CD8-positive, alpha-beta memory T cell (primary cell): Measurements from ENCODE around the gene LXN. TPM values are rescaled to one million over a fixed set of nuclear protein-coding genes. Genes with fewer than 3 reads are reported as not detected.
"Not testable (repeated sequence)": the region's sequence is repeated elsewhere in the genome, so short reads cannot be mapped to it uniquely, and the experiment has no call there.

Experiments used
- CTCF ChIA-PET: fragments of 350-600 bp; sonication (Branson Sonifier 250); formaldehyde crosslinking; loops from one replicate; lab custom pipeline; 2021; ENCODE audit warnings: antibody characterized with exemption; lab: Charles Lee
- POLR2A ChIA-PET: fragments of 350-600 bp; sonication (Branson Sonifier 250); formaldehyde crosslinking; loops from one replicate; lab custom pipeline; 2021; ENCODE audit warnings: antibody characterized with exemption; lab: Charles Lee
- DNase-seq, 5 donors: peaks; one replicate each; pipeline versions ENCODE4 v3.0.0 to v3.0.0-alpha.2; 2020 to 2022; ENCODE audit warnings: mixed read lengths in 1 of 5
- H3K27ac ChIP-seq: one replicate; pipeline ENCODE4 v1.7.0; 2013; ENCODE audit warnings: low read depth, mild to moderate bottlenecking, low read length, moderate library complexity
- H3K27me3 ChIP-seq: 2 replicates; pipeline ENCODE4 v1.7.0; 2013; ENCODE audit warnings: low read length, mild to moderate bottlenecking; ENCODE audit not compliant: insufficient read depth, poor library complexity, severe bottlenecking
- H3K36me3 ChIP-seq: 2 replicates; pipeline ENCODE4 v1.7.0; 2013; ENCODE audit warnings: mild to moderate bottlenecking, low read length, moderate library complexity; ENCODE audit not compliant: insufficient read depth
- H3K4me1 ChIP-seq: 2 replicates; pipeline ENCODE4 v1.7.0; 2013; ENCODE audit warnings: mild to moderate bottlenecking, low read length, moderate library complexity; ENCODE audit not compliant: insufficient read depth
- H3K4me3 ChIP-seq: 2 replicates; pipeline ENCODE4 v1.7.0; 2013; ENCODE audit warnings: mild to moderate bottlenecking, low read length
- H3K9me3 ChIP-seq: 2 replicates; pipeline ENCODE4 v1.7.0; 2013; ENCODE audit warnings: mild to moderate bottlenecking, low read length
- H3K27ac Mint-ChIP-seq, 8 donors: one replicate each; pipeline ENCODE4 v1.8.0; 2020 to 2021; ENCODE audit warnings: mixed read lengths in 8 of 8, mild to moderate bottlenecking in 6 of 8, inconsistent platforms in 3 of 8, moderate library complexity in 3 of 8
- H3K27me3 Mint-ChIP-seq, 2 donors: one replicate each; pipeline ENCODE4 v1.8.0; 2020 to 2021; ENCODE audit warnings: mixed read lengths in 2 of 2, mild to moderate bottlenecking in 1 of 2, moderate library complexity in 1 of 2
- H3K36me3 Mint-ChIP-seq, 3 donors: one replicate each; pipeline ENCODE4 v1.8.0; 2020 to 2021; ENCODE audit warnings: mixed read lengths in 3 of 3, inconsistent platforms in 1 of 3, mild to moderate bottlenecking in 1 of 3
- H3K4me1 Mint-ChIP-seq, 3 donors: one replicate each; pipeline ENCODE4 v1.8.0; 2020 to 2021; ENCODE audit warnings: mixed read lengths in 3 of 3, inconsistent platforms in 1 of 3, mild to moderate bottlenecking in 1 of 3
- H3K4me3 Mint-ChIP-seq, 7 donors: one replicate each; pipeline ENCODE4 v1.8.0; 2020 to 2021; ENCODE audit warnings: mixed read lengths in 7 of 7, mild to moderate bottlenecking in 6 of 7, moderate library complexity in 4 of 7, inconsistent platforms in 2 of 7
- H3K9me3 Mint-ChIP-seq, 5 donors: one replicate each; pipeline ENCODE4 v1.8.0; 2020 to 2022; ENCODE audit warnings: mixed read lengths in 5 of 5, mild to moderate bottlenecking in 3 of 5, moderate library complexity in 2 of 5, inconsistent platforms in 1 of 5
- polyA plus RNA-seq: library from polyadenylated mRNA; unstranded; fragments of 300-500 nt; fragmentation: Illumina TruSeq; gene quantifications from one replicate; pipeline ENCODE4 v1.2.3, GENCODE V29; 2021
- total RNA-seq, 2 experiments: library from RNA; stranded (reverse); gene quantifications; one replicate each; pipeline ENCODE4 v1.2.3, GENCODE V29; 2021

LXN gene
- total and polyA plus RNA-seq, 3 experiments from 2014 or later = 4.7 to 10.7 (median 5.3) TPM

- H3K9me3 Mint-ChIP-seq, H3K4me3 Mint-ChIP-seq, H3K36me3 ChIP-seq, POLR2A ChIA-PET, DNase-seq, H3K27me3 Mint-ChIP-seq, H3K4me1 Mint-ChIP-seq, H3K4me1 ChIP-seq, H3K9me3 ChIP-seq, CTCF ChIA-PET, H3K27ac ChIP-seq, H3K4me3 ChIP-seq, H3K27me3 ChIP-seq: not testable (repeated sequence)
- peak overlapping the region in 1 of 8 donors; percentile 81 for H3K27ac Mint-ChIP-seq
- peaks cover 34 to 68% (median 36%) of the 10 kb centered on the region in 3 donors for H3K36me3 Mint-ChIP-seq
Measured at GRCh38 chr3:158693866-158694456, 21.5 kb upstream of the LXN start.

- peaks cover 0 to 2% (median 0%) of the 10 kb centered on the region in 3 donors for H3K4me1 Mint-ChIP-seq
- ChIA-PET CTCF (no interaction called here), POLR2A (no interaction called here)
- Histone ChIP-seq H3K27ac (no peak overlapping the region), H3K9me3 (no peaks in the 10 kb centered on the region), H3K36me3 (peaks cover 10% of the 10 kb centered on the region), H3K4me1 (no peaks in the 10 kb centered on the region), H3K27me3 (no peaks in the 10 kb centered on the region), H3K4me3 (no peak overlapping the region)
- H3K4me3 Mint-ChIP-seq = no peak overlapping the region
- H3K27ac Mint-ChIP-seq = no peak overlapping the region
- H3K9me3 Mint-ChIP-seq = no peaks in the 10 kb centered on the region
- no peaks in the 10 kb centered on the region for H3K27me3 Mint-ChIP-seq
- peaks cover 7 to 60% (median 18%) of the 10 kb centered on the region in 3 donors for H3K36me3 Mint-ChIP-seq
- no peak for DNase-seq
Measured at GRCh38 chr3:158685159-158685558, 12.7 kb upstream of the LXN start.

- POLR2A ChIA-PET = no interaction called here
- no peaks in the 10 kb centered on the region for H3K9me3 ChIP-seq
- Mint-ChIP-seq H3K36me3 (peaks cover 2 to 62% (median 14%) of the 10 kb centered on the region in 3 donors), H3K4me1 (no peaks in the 10 kb centered on the region), H3K27ac (peak overlapping the region in 1 of 8 donors; percentile 40), H3K4me3 (no peak overlapping the region), H3K9me3 (no peaks in the 10 kb centered on the region), H3K27me3 (no peaks in the 10 kb centered on the region)
- H3K27me3 ChIP-seq = no peaks in the 10 kb centered on the region
- H3K4me3 ChIP-seq = no peak overlapping the region
- CTCF ChIA-PET = interaction anchor here (2.0 kb wide), 1 partner anchor 24 kb away, joined by 5 read pairs; no protein-coding TSS in a partner anchor
- peaks cover 5% of the 10 kb centered on the region for H3K4me1 ChIP-seq
- H3K36me3 ChIP-seq = peaks cover 10% of the 10 kb centered on the region
- no peak overlapping the region for H3K27ac ChIP-seq
- no peak for DNase-seq
Measured at GRCh38 chr3:158683230-158683962, 10.9 kb upstream of the LXN start.

GRCh38 chr3:158680861-158681260, 8.4 kb upstream of the LXN start:
- no peaks in the 10 kb centered on the region for H3K27me3 ChIP-seq
- peaks cover 5% of the 10 kb centered on the region for H3K4me1 ChIP-seq
- no peak overlapping the region for H3K27ac ChIP-seq
- CTCF ChIA-PET = no interaction called here
- POLR2A ChIA-PET = no interaction called here
- H3K4me3 ChIP-seq = no peak overlapping the region
- H3K36me3 Mint-ChIP-seq = peaks cover 0 to 70% (median 22%) of the 10 kb centered on the region in 3 donors
- no peak overlapping the region for H3K4me3 Mint-ChIP-seq
- no peak for DNase-seq
- H3K27me3 Mint-ChIP-seq = no peaks in the 10 kb centered on the region
- H3K36me3 ChIP-seq = peaks cover 10% of the 10 kb centered on the region
- H3K9me3 ChIP-seq = no peaks in the 10 kb centered on the region
- H3K27ac Mint-ChIP-seq = no peak overlapping the region
- no peaks in the 10 kb centered on the region for H3K4me1 Mint-ChIP-seq
- no peaks in the 10 kb centered on the region for H3K9me3 Mint-ChIP-seq

GRCh38 chr3:158679547-158680000, 7.1 kb upstream of the LXN start:
- Histone ChIP-seq H3K36me3 (peaks cover 2% of the 10 kb centered on the region), H3K9me3 (no peaks in the 10 kb centered on the region), H3K27me3 (no peaks in the 10 kb centered on the region), H3K4me1 (peaks cover 5% of the 10 kb centered on the region), H3K27ac (peak overlapping the region; percentile 25), H3K4me3 (no peak overlapping the region)
- H3K27ac Mint-ChIP-seq = no peak overlapping the region
- peaks cover 0 to 59% (median 19%) of the 10 kb centered on the region in 3 donors for H3K36me3 Mint-ChIP-seq
- ChIA-PET POLR2A (no interaction called here), CTCF (no interaction called here)
- no peaks in the 10 kb centered on the region for H3K27me3 Mint-ChIP-seq
- no peaks in the 10 kb centered on the region for H3K9me3 Mint-ChIP-seq
- no peak for DNase-seq
- H3K4me3 Mint-ChIP-seq = no peak overlapping the region
- H3K4me1 Mint-ChIP-seq = no peaks in the 10 kb centered on the region

- H3K9me3 Mint-ChIP-seq = no peaks in the 10 kb centered on the region
- peaks cover 0 to 2% (median 0%) of the 10 kb centered on the region in 3 donors for H3K4me1 Mint-ChIP-seq
- Histone ChIP-seq H3K36me3 (no peaks in the 10 kb centered on the region), H3K27ac (peak overlapping the region; percentile 3), H3K27me3 (no peaks in the 10 kb centered on the region), H3K4me3 (no peak overlapping the region), H3K9me3 (no peaks in the 10 kb centered on the region), H3K4me1 (peaks cover 5% of the 10 kb centered on the region)
- ChIA-PET CTCF (no interaction called here), POLR2A (no interaction called here)
- H3K4me3 Mint-ChIP-seq = no peak overlapping the region
- no peak for DNase-seq
- peaks cover 0 to 55% (median 16%) of the 10 kb centered on the region in 3 donors for H3K36me3 Mint-ChIP-seq
- H3K27me3 Mint-ChIP-seq = no peaks in the 10 kb centered on the region
- H3K27ac Mint-ChIP-seq = peak overlapping the region in 1 of 8 donors; percentile 24
Measured at GRCh38 chr3:158678687-158679086, 6.2 kb upstream of the LXN start.

GRCh38 chr3:158671821-158672214, 630 bp downstream of the LXN start:
- CTCF ChIA-PET = interaction anchor here (1.0 to 2.3 kb wide), 4 partner anchors 10 to 28 kb away, joined by 6 to 9 read pairs (median 7); partner anchors contain the start of gene GFM1
- peaks cover 11% of the 10 kb centered on the region for H3K4me1 ChIP-seq
- H3K27me3 ChIP-seq = no peaks in the 10 kb centered on the region
- H3K9me3 Mint-ChIP-seq = no peaks in the 10 kb centered on the region
- H3K4me1 Mint-ChIP-seq = peaks cover 24 to 34% (median 32%) of the 10 kb centered on the region in 3 donors
- H3K27ac ChIP-seq = peak overlapping the region; percentile 2
- H3K4me3 Mint-ChIP-seq = peak overlapping the region; percentile 88 to 98 (median 93)
- H3K9me3 ChIP-seq = no peaks in the 10 kb centered on the region
- no peak for DNase-seq
- peaks cover 9% of the 10 kb centered on the region for H3K36me3 ChIP-seq
- H3K36me3 Mint-ChIP-seq = peaks cover 0 to 50% (median 2%) of the 10 kb centered on the region in 3 donors
- peak overlapping the region; percentile 65 to 96 (median 92) for H3K27ac Mint-ChIP-seq
- POLR2A ChIA-PET = no interaction called here
- peak overlapping the region; percentile 72 for H3K4me3 ChIP-seq
- no peaks in the 10 kb centered on the region for H3K27me3 Mint-ChIP-seq

- Mint-ChIP-seq H3K27me3 (no peaks in the 10 kb centered on the region), H3K36me3 (peaks cover 0 to 77% (median 13%) of the 10 kb centered on the region in 3 donors), H3K4me1 (peaks cover 24 to 36% (median 36%) of the 10 kb centered on the region in 3 donors), H3K27ac (peak overlapping the region in 1 of 8 donors; percentile 58), H3K9me3 (no peaks in the 10 kb centered on the region), H3K4me3 (no peak overlapping the region)
- Histone ChIP-seq H3K27me3 (no peaks in the 10 kb centered on the region), H3K9me3 (no peaks in the 10 kb centered on the region), H3K36me3 (peaks cover 31% of the 10 kb centered on the region), H3K4me1 (peaks cover 11% of the 10 kb centered on the region), H3K27ac (no peak overlapping the region), H3K4me3 (no peak overlapping the region)
- no peak for DNase-seq
- POLR2A ChIA-PET = no interaction called here
- CTCF ChIA-PET = no interaction called here
Measured at GRCh38 chr3:158668506-158668905, 3.9 kb downstream of the LXN start.
